Panc1 (cell line): ENCODE data around the gene ASGR2. TPM values are rescaled to one million over a fixed set of nuclear protein-coding genes. Genes with fewer than 3 reads are reported as not detected.

Experiments
- ATAC-seq: fragments of 200-7000 bp; cut with Tn5 transposase; 2 replicates; pipeline ENCODE4 v1.9.1; 2020; ENCODE audit warnings: mild to moderate bottlenecking, moderate library complexity
- BruUV-seq: library from RNA; stranded (reverse); fragments of 400-500 nt; replicated peaks from 2 replicates; lab custom pipeline; 2021; lab: Mats Ljungman, UMichigan
- CTCF ChIA-PET: fragments of 300-600 bp; sonication (Branson Sonifier 250); formaldehyde crosslinking; loops from one replicate; lab custom pipeline; 2022; ENCODE audit warnings: antibody characterized with exemption; lab: Charles Lee
- POLR2A ChIA-PET: fragments of 300-600 bp; sonication (Branson Sonifier 250); formaldehyde crosslinking; loops from one replicate; lab custom pipeline; 2022; ENCODE audit warnings: antibody characterized with exemption; lab: Charles Lee
- DNase-seq: peaks from one replicate; pipeline ENCODE4 v3.0.0-alpha.2; 2010; ENCODE audit warnings: low read depth, low spot score
- H3K27ac ChIP-seq: 2 replicates; pipeline ENCODE4 v1.5.1; 2011; ENCODE audit warnings: mild to moderate bottlenecking, low read length, inconsistent platforms
- H3K27me3 ChIP-seq: fragments of 200-500 bp; sonication (Bioruptor generic); 2 replicates; pipeline ENCODE4 v1.6.0; 2014; ENCODE audit warnings: low read length, inconsistent platforms; ENCODE audit not compliant: control insufficient read depth, insufficient read depth
- H3K36me3 ChIP-seq: fragments of 200-500 bp; sonication (Bioruptor generic); 2 replicates; pipeline ENCODE4 v1.5.1; 2014; ENCODE audit warnings: inconsistent platforms, mild to moderate bottlenecking, low read length, moderate library complexity; ENCODE audit not compliant: control insufficient read depth, insufficient read depth
- H3K4me1 ChIP-seq: 2 replicates; pipeline ENCODE4 v1.5.1; 2011; ENCODE audit warnings: inconsistent platforms, mild to moderate bottlenecking, low read length, moderate library complexity; ENCODE audit not compliant: control insufficient read depth, insufficient read depth
- H3K4me3 ChIP-seq, 2 experiments: 2 replicates each; pipeline ENCODE4 v1.5.1; 2011 to 2012; ENCODE audit warnings: low read depth in 2 of 2, low read length in 2 of 2, mild to moderate bottlenecking in 2 of 2, inconsistent platforms in 1 of 2, moderate library complexity in 1 of 2
- H3K9me3 ChIP-seq: fragments of 200-500 bp; sonication (Bioruptor generic); 2 replicates; pipeline ENCODE4 v1.5.1; 2014; ENCODE audit warnings: low read depth, mild to moderate bottlenecking, inconsistent platforms, low read length, moderate library complexity; ENCODE audit not compliant: control insufficient read depth, insufficient read depth
- CTCF ChIP-seq: fragments of 450-650 bp; IDR thresholded peaks from 2 replicates; pipeline ENCODE4 v1.5.1; 2017; ENCODE audit warnings: mild to moderate bottlenecking
- POLR2AphosphoS5 ChIP-seq: IDR thresholded peaks from 2 replicates; pipeline ENCODE4 v1.6.1; 2012; ENCODE audit warnings: mild to moderate bottlenecking, low read depth, low read length, moderate library complexity
- REST ChIP-seq, 2 experiments: IDR thresholded peaks; 2 replicates each; pipeline ENCODE4 v1.6.1; 2011 to 2012; ENCODE audit warnings: low read depth in 2 of 2, control low read depth in 1 of 2, low read length in 1 of 2, mild to moderate bottlenecking in 1 of 2, moderate library complexity in 1 of 2; ENCODE audit not compliant: insufficient read depth in 1 of 2
- SIN3A ChIP-seq: IDR thresholded peaks from 2 replicates; pipeline ENCODE4 v1.6.1; 2012; ENCODE audit warnings: low read depth, mild to moderate bottlenecking, low read length, moderate library complexity, borderline replicate concordance; ENCODE audit not compliant: insufficient read depth
- TCF7L2 ChIP-seq: IDR thresholded peaks from 2 replicates; pipeline ENCODE4 v1.6.1; 2011; ENCODE audit warnings: mild to moderate bottlenecking, low read depth, low read length, inconsistent platforms
- in situ Hi-C: cut with HindIII; loops from 2 replicates; pipeline ENCODE4 v1.10.0; 2016; ENCODE audit warnings: low sequenced_read_pairs, low pct_unique_long_range_greater_than_20kb
- intact Hi-C: fragments of 100-400 bp; cut with micrococcal nuclease; formaldehyde crosslinking; loops from one replicate; pipeline ENCODE4 v1.10.0; 2022; ENCODE audit not compliant: unreplicated experiment
- total RNA-seq: library from RNA; stranded (reverse); gene quantifications from one replicate; pipeline ENCODE4 v1.2.1, GENCODE V29; 2021; ENCODE audit not compliant: unreplicated experiment

The ASGR2 gene
- total RNA-seq, 1 experiment from 2014 or later: 0.21 TPM

DNA sequence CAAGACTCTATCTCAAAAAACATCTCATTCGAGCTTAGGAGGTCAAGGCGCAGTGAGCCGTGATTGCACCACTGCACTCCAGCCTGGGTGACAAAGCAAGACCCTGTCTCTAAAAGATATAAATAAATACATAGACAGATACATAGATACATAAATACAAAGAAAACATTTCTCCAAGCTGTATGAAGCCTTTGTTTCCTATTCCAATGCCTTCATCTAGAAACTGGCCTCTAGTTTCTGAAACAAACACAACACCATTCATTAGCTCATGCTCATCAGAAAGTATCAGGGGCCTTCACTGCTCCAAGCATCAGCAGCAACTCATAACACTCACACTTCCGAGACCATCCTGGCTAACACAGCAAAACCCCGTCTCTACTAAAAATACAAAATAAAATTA, 10.3 kb upstream of the ASGR2 start:
- TF ChIP-seq POLR2AphosphoS5 (no peak), SIN3A (no peak), CTCF (no peak), TCF7L2 (no peak), REST (IDR thresholded peaks at IDR 0.05; ENCODE audit: insufficient read depth in 1 of 2, low read depth in 2 of 2, low read length in 1 of 2) (no peak)
- H3K4me1 ChIP-seq: no peaks in the 10 kb centered on the region
- no peak overlapping the region for H3K27ac ChIP-seq
- ChIA-PET CTCF (no interaction called here), POLR2A (no interaction called here)
- H3K36me3 ChIP-seq: no peaks in the 10 kb centered on the region
- H3K9me3 ChIP-seq: no peaks in the 10 kb centered on the region
- in situ Hi-C loops: no loop called here
- DNase-seq (no peak), ATAC-seq (no peak)
- BruUV-seq: no TSS peak
- intact Hi-C loops: no loop called here
- no peaks in the 10 kb centered on the region for H3K27me3 ChIP-seq
- H3K4me3 ChIP-seq: no peak overlapping the region

- Histone ChIP-seq H3K36me3 (no peaks in the 10 kb centered on the region), H3K27me3 (no peaks in the 10 kb centered on the region)
- ATAC-seq: no peak
These were observed 9.2 kb upstream of the ASGR2 start for GRCh38 chr17:7123844-7124243.

More at GRCh38 chr17:7123844-7124243, 9.2 kb upstream of the ASGR2 start:
- Histone ChIP-seq H3K4me3 (no peak overlapping the region), H3K27ac (no peak overlapping the region), H3K9me3 (no peaks in the 10 kb centered on the region), H3K4me1 (no peaks in the 10 kb centered on the region)
- in situ Hi-C loops (no loop called here), intact Hi-C loops (no loop called here)
- no peak for TF ChIP-seq REST (IDR thresholded peaks at IDR 0.05; ENCODE audit: insufficient read depth in 1 of 2, low read depth in 2 of 2, low read length in 1 of 2)
- no peak for TF ChIP-seq CTCF
- TF ChIP-seq SIN3A: no peak
- no peak for TF ChIP-seq TCF7L2
- no peak for DNase-seq
- BruUV-seq: no TSS peak
- ChIA-PET POLR2A (no interaction called here), CTCF (interaction anchor here (0.8 kb wide), 1 partner anchor 63 kb away, joined by 3 read pairs; no protein-coding TSS in a partner anchor)
